B cell (primary cell): ENCODE data around the gene CRAT. TPM values are rescaled to one million over a fixed set of nuclear protein-coding genes. Genes with fewer than 3 reads are reported as not detected.
"Not testable (repeated sequence)": the region's sequence is repeated elsewhere in the genome, so short reads cannot be mapped to it uniquely, and the experiment has no call there.

Experiments
- ATAC-seq: fragments of 200-7000 bp; cut with Tn5 transposase; one replicate; pipeline ENCODE4 v1.10.0; 2021; ENCODE audit warnings: low read depth, mild to moderate bottlenecking, moderate number of reproducible peaks, moderate library complexity
- CTCF ChIA-PET: fragments of 350-600 bp; sonication (Branson Sonifier 250); formaldehyde crosslinking; loops from one replicate; lab custom pipeline; 2021; ENCODE audit warnings: antibody characterized with exemption, inconsistent platforms; lab: Charles Lee
- POLR2A ChIA-PET: fragments of 350-600 bp; sonication (Branson Sonifier 250); formaldehyde crosslinking; loops from one replicate; lab custom pipeline; 2021; ENCODE audit warnings: antibody characterized with exemption; lab: Charles Lee
- DNase-seq: peaks from one replicate; pipeline ENCODE4 v3.0.0; 2013
- H2AFZ ChIP-seq: 2 replicates; pipeline ENCODE4 v1.6.1; 2012; ENCODE audit warnings: mild to moderate bottlenecking, low read depth, low read length; ENCODE audit not compliant: insufficient read depth, poor library complexity, severe bottlenecking
- H3K27ac ChIP-seq, 2 donors: 1 replicate in 1 of 2; 2 replicates in 1 of 2; pipeline ENCODE4 v1.5.1; 2012 to 2013; ENCODE audit warnings: low read length in 2 of 2, mild to moderate bottlenecking in 2 of 2, moderate library complexity in 1 of 2
- H3K27me3 ChIP-seq, 4 experiments: fragments of 200-600 bp in 1 of 4; sonication (generic) in 1 of 4; replicated peaks in 1 of 4; 1 replicate in 2 of 4; 2 replicates in 2 of 4; pipeline versions ENCODE4 v1.6.1 to v1.7.0; 2013 to 2016; ENCODE audit warnings: low read length in 3 of 4, mild to moderate bottlenecking in 2 of 4, mixed read lengths in 1 of 4, moderate library complexity in 1 of 4; ENCODE audit not compliant: insufficient read depth in 4 of 4, control insufficient read depth in 3 of 4; ENCODE audit errors: control extremely low read depth in 1 of 4
- H3K36me3 ChIP-seq, 2 experiments: replicated peaks in 1 of 2; 1 replicate in 1 of 2; 2 replicates in 1 of 2; pipeline versions ENCODE4 v1.6.1 to v1.7.1; 2013; ENCODE audit warnings: low read length in 1 of 2; ENCODE audit not compliant: insufficient read depth in 2 of 2, control insufficient read depth in 1 of 2; ENCODE audit errors: control extremely low read depth in 1 of 2, extremely low read depth in 1 of 2
- H3K4me1 ChIP-seq, 2 donors: fragments of 200-600 bp in 1 of 2; sonication (generic) in 1 of 2; 1 replicate in 1 of 2; 2 replicates in 1 of 2; pipeline versions ENCODE4 v1.5.1 to v1.6.1; 2013 to 2017; ENCODE audit warnings: low read length in 2 of 2; ENCODE audit not compliant: control insufficient read depth in 2 of 2, insufficient read depth in 2 of 2
- H3K4me2 ChIP-seq: replicated peaks from 2 replicates; pipeline ENCODE3; 2012; ENCODE audit warnings: mild to moderate bottlenecking, low read depth, low read length; ENCODE audit not compliant: poor library complexity, severe bottlenecking
- H3K4me3 ChIP-seq, 5 experiments: fragments of 200-600 bp in 1 of 5; sonication (generic) in 1 of 5; 1 replicate in 3 of 5; 2 replicates in 2 of 5; pipeline versions ENCODE4 v1.5.1 to v1.7.0; 2011 to 2016; ENCODE audit warnings: low read length in 4 of 5, mild to moderate bottlenecking in 4 of 5, low read depth in 2 of 5, control low read depth in 1 of 5, moderate library complexity in 1 of 5; ENCODE audit not compliant: insufficient read depth in 1 of 5; ENCODE audit errors: control extremely low read depth in 1 of 5, extremely low read depth in 1 of 5
- H3K79me2 ChIP-seq: fragments of 200-600 bp; sonication (generic); one replicate; pipeline ENCODE4 v1.6.0; 2016; ENCODE audit warnings: low read length; ENCODE audit not compliant: control insufficient read depth, insufficient read depth
- H3K9ac ChIP-seq: fragments of 200-600 bp; sonication (generic); 2 replicates; pipeline ENCODE4 v1.6.1; 2017; ENCODE audit warnings: mild to moderate bottlenecking, low read length, moderate library complexity
- H3K9me3 ChIP-seq, 3 donors: one replicate each; pipeline versions ENCODE4 v1.6.1 to v1.7.1; 2013; ENCODE audit warnings: low read length in 2 of 3; ENCODE audit not compliant: control insufficient read depth in 2 of 3, insufficient read depth in 1 of 3; ENCODE audit errors: control extremely low read depth in 1 of 3
- H4K20me1 ChIP-seq: 2 replicates; pipeline ENCODE4 v1.6.0; 2012; ENCODE audit warnings: mild to moderate bottlenecking, low read length; ENCODE audit not compliant: insufficient read depth, control insufficient read depth, poor library complexity, severe bottlenecking
- H3K27ac Mint-ChIP-seq: one replicate; pipeline ENCODE4 v1.8.0; 2021; ENCODE audit warnings: mixed read lengths
- H3K27me3 Mint-ChIP-seq: one replicate; pipeline ENCODE4 v1.8.0; 2021; ENCODE audit warnings: mixed read lengths
- H3K4me1 Mint-ChIP-seq: one replicate; pipeline ENCODE4 v1.8.0; 2021; ENCODE audit warnings: mixed read lengths
- H3K4me3 Mint-ChIP-seq: one replicate; pipeline ENCODE4 v1.8.0; 2021; ENCODE audit warnings: mixed read lengths
- H3K9me3 Mint-ChIP-seq: one replicate; pipeline ENCODE4 v1.8.0; 2022; ENCODE audit warnings: mixed read lengths; ENCODE audit not compliant: insufficient read depth
- CTCF ChIP-seq: fragments of 200-600 bp; IDR thresholded peaks from one replicate; pipeline ENCODE4 v1.8.0; 2022; ENCODE audit warnings: antibody characterized with exemption, mild to moderate bottlenecking
- EZH2 ChIP-seq: IDR thresholded peaks from 2 replicates; pipeline ENCODE4 v1.6.1; 2012; ENCODE audit warnings: borderline replicate concordance, low read depth, mild to moderate bottlenecking, moderate library complexity, low read length; ENCODE audit not compliant: insufficient read depth, poor library complexity, severe bottlenecking
- WGBS: methylation state at CpG from one replicate; pipeline ENCODE4 v1.1.5; 2013; ENCODE audit warnings: missing lambda C conversion rate; ENCODE audit not compliant: insufficient coverage; 5-methylcytosine and 5-hydroxymethylcytosine counted together
- intact Hi-C: fragments of 100-400 bp; cut with micrococcal nuclease; formaldehyde crosslinking; loops from one replicate; pipeline ENCODE4 v1.10.0; 2022
- polyA plus RNA-seq: library from polyadenylated mRNA; depleted of rRNA; stranded (reverse); fragments of >200 nt; gene quantifications from 2 replicates; pipeline ENCODE4 v1.2.3, GENCODE V29; 2012
- total RNA-seq, 2 donors: library from RNA; stranded (reverse); fragments of 120-200 nt in 1 of 2; gene quantifications; 1 replicate in 1 of 2; 2 replicates in 1 of 2; pipeline versions ENCODE4 v1.2.3 to v1.2.4, GENCODE V29; 2013 to 2022

Gene CRAT
- total and polyA plus RNA-seq, 2 donors (not counting 1 experiment from before 2014, with no cell fraction given): 8.0 to 14.1 TPM

GRCh38 chr9:129125478-129125877 is 14.9 kb upstream of the CRAT start:
- no peaks in the 10 kb centered on the region for H3K9me3 Mint-ChIP-seq
- H3K27me3 Mint-ChIP-seq: no peaks in the 10 kb centered on the region
- POLR2A ChIA-PET: no interaction called here
- H3K36me3 ChIP-seq: peaks cover 0 to 54% of the 10 kb centered on the region in 2 experiments
- H3K4me2 ChIP-seq: no peak overlapping the region
- H3K79me2 ChIP-seq: peaks cover 34% of the 10 kb centered on the region
- no peak for DNase-seq
- H3K9me3 ChIP-seq: no peaks in the 10 kb centered on the region
- 63% methylated on average over 5 of the region's 8 CpGs for WGBS
- intact Hi-C loops: no loop called here
- no peak overlapping the region for H3K4me3 ChIP-seq
- H4K20me1 ChIP-seq: peaks cover 37% of the 10 kb centered on the region
- H3K9ac ChIP-seq: no peak overlapping the region
- no peak overlapping the region for H2AFZ ChIP-seq
- no peak overlapping the region for H3K27ac Mint-ChIP-seq
- CTCF ChIA-PET: interaction anchor here (1.4 to 1.9 kb wide), 4 partner anchors 14 to 499 kb away, joined by 3 to 10 read pairs (median 8); no protein-coding TSS in a partner anchor
- no peaks in the 10 kb centered on the region for H3K27me3 ChIP-seq
- H3K4me3 Mint-ChIP-seq: no peak overlapping the region
- H3K4me1 Mint-ChIP-seq: peaks cover 2% of the 10 kb centered on the region
- TF ChIP-seq CTCF (no peak), EZH2 (no peak)
- ATAC-seq: no peak
- H3K4me1 ChIP-seq: no peaks in the 10 kb centered on the region
- no peak overlapping the region for H3K27ac ChIP-seq

- Histone ChIP-seq H3K4me3 (no peak overlapping the region), H3K9me3 (no peaks in the 10 kb centered on the region), H3K4me2 (no peak overlapping the region), H3K36me3 (peaks cover 0 to 55% of the 10 kb centered on the region in 2 experiments), H3K27me3 (no peaks in the 10 kb centered on the region), H3K79me2 (peaks cover 43% of the 10 kb centered on the region), H4K20me1 (peaks cover 40% of the 10 kb centered on the region), H3K27ac (no peak overlapping the region), H3K9ac (no peak overlapping the region), H2AFZ (no peak overlapping the region), H3K4me1 (no peaks in the 10 kb centered on the region)
- H3K27me3 Mint-ChIP-seq: no peaks in the 10 kb centered on the region
- ATAC-seq (no peak), DNase-seq (no peak)
- no peak for TF ChIP-seq CTCF
- no peak for TF ChIP-seq EZH2
- H3K9me3 Mint-ChIP-seq: no peaks in the 10 kb centered on the region
- intact Hi-C loops: no loop called here
- H3K4me1 Mint-ChIP-seq: peaks cover 3% of the 10 kb centered on the region
- ChIA-PET CTCF (interaction anchor here (0.6 to 1.9 kb wide), 4 partner anchors 11 to 500 kb away, joined by 3 to 10 read pairs (median 6); no protein-coding TSS in a partner anchor), POLR2A (no interaction called here)
- H3K4me3 Mint-ChIP-seq: no peak overlapping the region
- 95% methylated on average over 3 of the region's 3 CpGs for WGBS
- H3K27ac Mint-ChIP-seq: no peak overlapping the region
Observed at GRCh38 chr9:129124506-129125069, 14.0 kb upstream of the CRAT start.

GRCh38 chr9:129122976-129123375 is 12.4 kb upstream of the CRAT start:
- H2AFZ ChIP-seq, H3K4me1 Mint-ChIP-seq, H3K27ac Mint-ChIP-seq, H3K9ac ChIP-seq, DNase-seq, H3K4me3 ChIP-seq, H3K9me3 Mint-ChIP-seq, POLR2A ChIA-PET, H3K4me3 Mint-ChIP-seq, H3K4me2 ChIP-seq, H3K27me3 ChIP-seq, intact Hi-C loops, H3K27ac ChIP-seq, ATAC-seq, H3K27me3 Mint-ChIP-seq, H3K4me1 ChIP-seq, H3K9me3 ChIP-seq: not testable (repeated sequence)
- 99% methylated on average over 11 of the region's 15 CpGs for WGBS
- peaks cover 60% of the 10 kb centered on the region for H3K79me2 ChIP-seq
- peaks cover 0 to 51% of the 10 kb centered on the region in 2 experiments for H3K36me3 ChIP-seq
- peaks cover 56% of the 10 kb centered on the region for H4K20me1 ChIP-seq
- CTCF ChIA-PET: interaction anchor here (0.7 to 3.9 kb wide), 5 partner anchors 9 to 501 kb away, joined by 3 to 16 read pairs (median 4); no protein-coding TSS in a partner anchor
